HFF-Myc (cell line): ENCODE data around the gene KCNH1.

Source experiments
- DNase-seq: peaks from one replicate; pipeline ENCODE4 v3.0.0-alpha.2; 2011; ENCODE audit warnings: low read depth; ENCODE audit errors: extremely low read depth
- H3K4me3 ChIP-seq: replicated peaks from 2 replicates; pipeline ENCODE4 v1.5.1; 2011; ENCODE audit warnings: low read depth, mild to moderate bottlenecking, control low read depth, low read length
- TF ChIP-seq, protein P1 (sequence below): IDR thresholded peaks from 2 replicates; pipeline ENCODE4 v1.5.1; 2012; ENCODE audit warnings: mild to moderate bottlenecking, low read depth, low read length, control low read depth; ENCODE audit errors: missing control alignments

The KCNH1 gene

GRCh38 chr1:211033921-211034525 lies 99.9 kb downstream of the KCNH1 start:
- no peak for DNase-seq

GRCh38 chr1:211024901-211025300 lies 109.0 kb downstream of the KCNH1 start:
- no peak for DNase-seq
- TF ChIP-seq, protein P1, sequence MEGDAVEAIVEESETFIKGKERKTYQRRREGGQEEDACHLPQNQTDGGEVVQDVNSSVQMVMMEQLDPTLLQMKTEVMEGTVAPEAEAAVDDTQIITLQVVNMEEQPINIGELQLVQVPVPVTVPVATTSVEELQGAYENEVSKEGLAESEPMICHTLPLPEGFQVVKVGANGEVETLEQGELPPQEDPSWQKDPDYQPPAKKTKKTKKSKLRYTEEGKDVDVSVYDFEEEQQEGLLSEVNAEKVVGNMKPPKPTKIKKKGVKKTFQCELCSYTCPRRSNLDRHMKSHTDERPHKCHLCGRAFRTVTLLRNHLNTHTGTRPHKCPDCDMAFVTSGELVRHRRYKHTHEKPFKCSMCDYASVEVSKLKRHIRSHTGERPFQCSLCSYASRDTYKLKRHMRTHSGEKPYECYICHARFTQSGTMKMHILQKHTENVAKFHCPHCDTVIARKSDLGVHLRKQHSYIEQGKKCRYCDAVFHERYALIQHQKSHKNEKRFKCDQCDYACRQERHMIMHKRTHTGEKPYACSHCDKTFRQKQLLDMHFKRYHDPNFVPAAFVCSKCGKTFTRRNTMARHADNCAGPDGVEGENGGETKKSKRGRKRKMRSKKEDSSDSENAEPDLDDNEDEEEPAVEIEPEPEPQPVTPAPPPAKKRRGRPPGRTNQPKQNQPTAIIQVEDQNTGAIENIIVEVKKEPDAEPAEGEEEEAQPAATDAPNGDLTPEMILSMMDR = no peak
- no peak overlapping the region for H3K4me3 ChIP-seq

More at GRCh38 chr1:211033921-211034525, 99.9 kb downstream of the KCNH1 start:
- no peak overlapping the region for H3K4me3 ChIP-seq
- TF ChIP-seq, protein P1 = no peak

DNA sequence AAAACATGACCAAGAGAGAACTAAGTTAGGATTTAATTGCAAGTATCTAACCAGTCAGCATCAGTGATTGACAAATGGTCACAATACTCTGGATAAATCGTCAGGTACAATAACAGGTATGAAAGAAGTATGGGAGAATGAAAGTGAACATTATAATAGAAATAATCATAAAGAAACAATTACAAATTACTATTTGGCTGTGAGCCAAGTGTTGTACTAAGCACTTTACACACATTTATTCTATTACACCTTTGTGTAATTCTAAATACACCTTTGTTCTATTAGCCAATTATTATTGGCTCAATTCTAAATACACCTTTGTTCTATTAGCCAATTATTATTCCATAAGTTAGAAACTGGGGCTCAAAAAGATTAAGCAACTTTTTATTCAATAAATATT lies 114.7 kb downstream of the KCNH1 start:
- no peak overlapping the region for H3K4me3 ChIP-seq
- no peak for DNase-seq
- TF ChIP-seq, protein P1 = no peak

DNA sequence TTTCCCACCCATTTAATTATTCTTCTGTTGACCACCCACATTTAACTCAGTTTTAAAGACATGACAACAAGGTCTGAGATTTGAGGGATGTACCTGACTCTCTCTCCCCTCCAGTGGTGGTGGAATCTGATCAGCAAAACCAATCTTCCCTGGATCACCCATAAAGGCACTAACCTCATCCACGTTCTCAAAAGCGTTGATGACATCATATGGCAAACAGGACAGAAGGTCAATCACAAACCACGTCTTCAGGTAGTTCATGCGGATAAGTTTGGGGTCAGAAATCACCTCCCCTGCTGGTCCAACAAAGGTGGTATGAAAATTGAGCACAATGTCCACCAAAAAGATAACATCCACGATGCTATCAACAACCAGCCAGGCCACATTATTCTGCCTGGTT lies 115.3 kb downstream of the KCNH1 start:
- no peak overlapping the region for H3K4me3 ChIP-seq
- DNase-seq = no peak
- TF ChIP-seq, protein P1 = no peak

DNA sequence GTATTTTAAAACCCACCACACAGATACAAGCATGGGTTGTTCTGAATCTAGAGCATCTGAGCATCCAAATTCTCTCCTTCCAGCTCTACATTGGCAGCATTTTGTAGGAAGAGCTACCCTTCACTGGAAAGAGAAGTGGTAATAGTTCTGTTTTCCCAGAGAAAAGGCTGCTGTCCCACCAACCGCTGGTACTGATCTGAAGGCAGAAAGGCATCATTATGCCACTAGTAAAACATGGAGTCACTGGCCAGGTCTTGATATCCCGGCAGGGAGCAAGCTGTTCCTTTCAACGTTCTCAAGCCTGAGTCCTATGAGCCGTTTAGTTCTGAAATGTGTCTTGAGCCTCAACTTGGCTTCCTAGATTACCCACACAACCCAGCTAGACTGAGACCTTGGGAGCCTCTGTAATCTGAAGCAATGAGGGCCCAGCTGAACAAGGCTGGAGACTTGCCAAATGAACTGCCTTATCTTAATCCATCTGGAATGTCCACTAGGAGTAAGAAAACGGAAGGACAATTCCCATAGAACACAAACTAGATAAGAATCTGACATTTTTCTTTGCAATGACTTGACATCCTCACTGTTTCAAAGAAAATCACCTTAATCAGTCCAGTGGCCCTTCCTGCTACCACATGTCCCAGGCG lies 116.8 kb downstream of the KCNH1 start:
- no peak for DNase-seq
- TF ChIP-seq, protein P1 = no peak
- no peak overlapping the region for H3K4me3 ChIP-seq

- H3K4me3 ChIP-seq = no peak overlapping the region
- TF ChIP-seq, protein P1 = no peak
- no peak for DNase-seq
Observed at GRCh38 chr1:211014275-211014674, 119.7 kb downstream of the KCNH1 start.
